BLaER1 (cell line): ENCODE data around the gene ELAVL3.

Experiments used
- H3K27ac ChIP-seq: shearing (Covaris generic); formaldehyde crosslinking; 2 replicates; pipeline ENCODE4 v1.8.1; 2022
- H3K27me3 ChIP-seq: shearing (Covaris generic); formaldehyde crosslinking; 2 replicates; pipeline ENCODE4 v1.8.1; 2022
- H3K36me3 ChIP-seq: shearing (Covaris generic); formaldehyde crosslinking; 2 replicates; pipeline ENCODE4 v1.8.1; 2022
- H3K4me1 ChIP-seq: shearing (Covaris generic); formaldehyde crosslinking; 2 replicates; pipeline ENCODE4 v1.8.1; 2022
- H3K4me2 ChIP-seq: shearing (Covaris generic); formaldehyde crosslinking; 2 replicates; pipeline ENCODE4 v1.8.1; 2022
- H3K4me3 ChIP-seq: shearing (Covaris generic); formaldehyde crosslinking; 2 replicates; pipeline ENCODE4 v1.8.1; 2022
- H3K9ac ChIP-seq: shearing (Covaris generic); formaldehyde crosslinking; 2 replicates; pipeline ENCODE4 v1.8.1; 2022
- H3K9me3 ChIP-seq: shearing (Covaris generic); formaldehyde crosslinking; 2 replicates; pipeline ENCODE4 v1.8.1; 2022
- H4K20me1 ChIP-seq: shearing (Covaris generic); formaldehyde crosslinking; 2 replicates; pipeline ENCODE4 v1.8.1; 2022
- Cebpa-rat ChIP-seq: shearing (Covaris generic); IDR thresholded peaks from 2 replicates; pipeline ENCODE4 v1.8.1; 2022

The ELAVL3 gene

GRCh38 chr19:11451871-11452619 lies 28.8 kb downstream of the ELAVL3 start:
- Histone ChIP-seq H3K9ac (no peak overlapping the region; the same call in 1 of the 2 replicates), H3K4me1 (peaks cover 7% of the 10 kb centered on the region), H3K4me2 (no peak overlapping the region), H3K27ac (no peak overlapping the region), H3K36me3 (peaks cover 42% of the 10 kb centered on the region), H3K27me3 (no peaks in the 10 kb centered on the region), H4K20me1 (no peaks in the 10 kb centered on the region; the same call in 1 of the 2 replicates), H3K9me3 (no peaks in the 10 kb centered on the region), H3K4me3 (no peak overlapping the region)
- no peak for TF ChIP-seq Cebpa-rat

GRCh38 chr19:11451327-11451870 lies 29.4 kb downstream of the ELAVL3 start:
- peaks cover 7% of the 10 kb centered on the region for H3K4me1 ChIP-seq
- H3K9ac ChIP-seq: no peak overlapping the region
- no peak for TF ChIP-seq Cebpa-rat
- H3K27ac ChIP-seq: no peak overlapping the region
- H3K27me3 ChIP-seq: no peaks in the 10 kb centered on the region
- no peaks in the 10 kb centered on the region for H3K9me3 ChIP-seq
- H3K36me3 ChIP-seq: peaks cover 47% of the 10 kb centered on the region
- H3K4me3 ChIP-seq: no peak overlapping the region
- H3K4me2 ChIP-seq: no peak overlapping the region
- H4K20me1 ChIP-seq: no peaks in the 10 kb centered on the region; the same call in 1 of the 2 replicates

GRCh38 chr19:11450570-11451326 lies 30.1 kb downstream of the ELAVL3 start:
- H3K4me2 ChIP-seq: no peak overlapping the region
- no peak overlapping the region for H3K27ac ChIP-seq
- H3K27me3 ChIP-seq: no peaks in the 10 kb centered on the region
- peaks cover 7% of the 10 kb centered on the region for H3K4me1 ChIP-seq
- no peaks in the 10 kb centered on the region for H3K9me3 ChIP-seq
- no peak overlapping the region for H3K4me3 ChIP-seq
- no peak overlapping the region for H3K9ac ChIP-seq
- H3K36me3 ChIP-seq: peaks cover 53% of the 10 kb centered on the region
- H4K20me1 ChIP-seq: no peaks in the 10 kb centered on the region; the same call in 1 of the 2 replicates
- TF ChIP-seq Cebpa-rat: no peak

GRCh38 chr19:11448923-11449554 lies 31.8 kb downstream of the ELAVL3 start:
- H4K20me1 ChIP-seq: peaks cover 14% of the 10 kb centered on the region
- peaks cover 70% of the 10 kb centered on the region for H3K36me3 ChIP-seq

DNA sequence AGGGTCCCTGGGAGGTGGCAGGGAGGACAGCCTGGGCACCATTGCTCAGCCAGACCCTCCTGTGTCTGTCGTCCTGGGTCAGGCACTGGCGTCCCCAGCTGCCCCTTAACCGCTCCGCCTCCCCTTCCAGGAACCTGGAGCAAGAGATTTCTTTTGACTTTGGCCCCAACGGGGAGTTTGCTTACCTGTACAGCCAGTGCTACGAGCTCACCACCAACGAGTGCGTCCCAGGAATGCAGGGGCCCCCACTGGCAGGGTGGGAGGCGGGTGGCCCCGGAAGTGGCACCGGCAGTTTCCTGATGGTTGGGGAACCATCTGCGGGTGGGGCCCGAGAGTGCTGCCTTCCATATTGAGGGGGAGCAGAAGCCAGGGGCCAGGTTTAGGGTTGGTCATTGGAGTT lies 32.4 kb downstream of the ELAVL3 start:
- no peak overlapping the region for H3K9ac ChIP-seq
- H3K4me2 ChIP-seq: no peak overlapping the region
- no peak overlapping the region for H3K27ac ChIP-seq
- H3K4me1 ChIP-seq: peaks cover 22% of the 10 kb centered on the region
- no peaks in the 10 kb centered on the region for H3K27me3 ChIP-seq
- no peak overlapping the region for H3K4me3 ChIP-seq
- H3K36me3 ChIP-seq: peaks cover 76% of the 10 kb centered on the region
- peaks cover 20% of the 10 kb centered on the region for H4K20me1 ChIP-seq
- no peaks in the 10 kb centered on the region for H3K9me3 ChIP-seq
- TF ChIP-seq Cebpa-rat: no peak

More at GRCh38 chr19:11448923-11449554, 31.8 kb downstream of the ELAVL3 start:
- no peaks in the 10 kb centered on the region for H3K27me3 ChIP-seq
- peaks cover 16% of the 10 kb centered on the region for H3K4me1 ChIP-seq
- H3K4me3 ChIP-seq: no peak overlapping the region
- no peak overlapping the region for H3K9ac ChIP-seq
- H3K4me2 ChIP-seq: no peak overlapping the region
- H3K9me3 ChIP-seq: no peaks in the 10 kb centered on the region
- no peak for TF ChIP-seq Cebpa-rat
- H3K27ac ChIP-seq: no peak overlapping the region

DNA sequence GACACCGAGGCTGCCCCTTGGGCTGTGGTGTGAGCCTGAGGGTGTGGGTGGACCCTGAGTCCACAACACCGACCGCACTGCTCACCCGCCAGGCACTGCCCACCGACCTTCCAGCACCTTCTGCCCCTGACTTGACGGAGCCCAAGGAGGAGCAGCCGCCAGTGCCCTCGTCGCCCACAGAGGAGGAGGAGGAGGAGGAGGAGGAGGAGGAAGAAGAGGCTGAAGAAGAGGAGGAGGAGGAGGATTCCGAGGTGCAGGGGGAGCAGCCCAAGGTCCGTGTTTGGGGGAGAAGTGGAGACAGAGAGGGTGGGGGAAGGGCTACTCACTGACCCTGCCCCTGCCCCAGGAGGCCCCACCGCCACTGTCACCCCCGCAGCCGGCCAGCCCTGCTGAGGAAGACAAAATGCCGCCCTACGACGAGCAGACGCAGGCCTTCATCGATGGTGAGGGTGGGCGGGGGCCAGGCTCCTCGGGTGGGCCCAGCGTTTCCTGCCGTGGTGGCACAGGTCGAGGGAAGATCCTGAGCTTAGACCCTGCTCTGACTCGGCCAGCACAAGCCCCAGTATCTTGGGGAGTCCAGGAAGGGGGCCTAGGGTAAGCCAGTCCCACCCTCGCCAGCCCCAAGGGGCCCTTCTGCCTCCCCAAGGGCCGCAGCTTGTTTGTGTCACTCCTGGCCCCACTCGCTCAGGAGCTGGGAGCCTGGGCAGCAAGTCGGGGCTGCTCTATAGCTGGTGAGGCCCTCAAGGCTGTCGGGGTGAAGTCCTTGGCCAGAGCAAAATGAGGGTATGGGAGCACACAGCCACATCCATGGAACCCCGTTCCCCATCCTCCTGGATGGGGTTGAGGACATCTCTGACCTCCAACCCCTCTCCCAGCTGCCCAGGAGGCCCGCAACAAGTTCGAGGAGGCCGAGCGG lies 33.2 kb downstream of the ELAVL3 start:
- Histone ChIP-seq H3K9ac (no peak overlapping the region), H3K27ac (no peak overlapping the region), H3K4me3 (no peak overlapping the region), H3K4me1 (peaks cover 22% of the 10 kb centered on the region), H3K36me3 (peaks cover 85% of the 10 kb centered on the region), H3K9me3 (no peaks in the 10 kb centered on the region), H3K4me2 (no peak overlapping the region), H3K27me3 (no peaks in the 10 kb centered on the region), H4K20me1 (peaks cover 28% of the 10 kb centered on the region)
- no peak for TF ChIP-seq Cebpa-rat

- H4K20me1 ChIP-seq: peaks cover 37% of the 10 kb centered on the region
- no peaks in the 10 kb centered on the region for H3K27me3 ChIP-seq
- H3K27ac ChIP-seq: no peak overlapping the region
- no peak overlapping the region for H3K9ac ChIP-seq
- no peaks in the 10 kb centered on the region for H3K9me3 ChIP-seq
- H3K36me3 ChIP-seq: peaks cover 93% of the 10 kb centered on the region
- peaks cover 17% of the 10 kb centered on the region for H3K4me1 ChIP-seq
- TF ChIP-seq Cebpa-rat: no peak
- H3K4me3 ChIP-seq: no peak overlapping the region
- H3K4me2 ChIP-seq: no peak overlapping the region
Observed at GRCh38 chr19:11446652-11447301, 34.1 kb downstream of the ELAVL3 start.

DNA sequence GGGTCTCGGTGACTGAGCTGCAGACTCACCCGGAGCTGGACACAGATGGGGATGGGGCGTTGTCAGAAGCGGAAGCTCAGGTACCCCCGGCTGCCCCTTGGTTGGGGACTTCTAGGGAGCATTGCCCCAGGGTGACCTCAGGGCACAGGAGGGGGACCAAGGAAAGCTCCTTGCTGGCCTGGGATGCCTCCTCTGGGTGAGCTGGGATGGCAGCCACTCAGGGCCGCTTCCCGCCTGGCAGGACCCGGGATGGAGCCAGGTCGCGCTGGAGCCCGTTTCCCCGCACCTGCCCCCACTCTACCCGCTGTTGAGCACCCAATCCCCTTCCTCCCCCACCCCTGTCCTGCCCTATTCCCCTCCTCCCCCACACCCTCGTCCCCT lies 34.6 kb downstream of the ELAVL3 start:
- Histone ChIP-seq H3K4me3 (no peak overlapping the region), H3K36me3 (peaks cover 98% of the 10 kb centered on the region), H4K20me1 (peaks cover 42% of the 10 kb centered on the region), H3K9me3 (no peaks in the 10 kb centered on the region), H3K4me1 (peaks cover 16% of the 10 kb centered on the region), H3K9ac (no peak overlapping the region), H3K27ac (no peak overlapping the region), H3K27me3 (no peaks in the 10 kb centered on the region), H3K4me2 (no peak overlapping the region)
- no peak for TF ChIP-seq Cebpa-rat
